Adrenal gland (tissue), 5 donors: ENCODE data around the gene ENKUR.

Experiments
- CTCF ChIP-seq, 6 experiments: fragments of 450-650 bp in 4 of 6; fragments of 200-600 bp in 2 of 6; sonication (generic) in 1 of 6; IDR thresholded peaks; 1 replicate in 5 of 6; 2 replicates in 1 of 6; pipeline versions ENCODE4 v1.5.1 to v1.8.0; 2016 to 2021; ENCODE audit warnings: antibody characterized with exemption in 6 of 6, mild to moderate bottlenecking in 2 of 6, moderate library complexity in 1 of 6
- POLR2A ChIP-seq, 2 donors: fragments of 450-650 bp; IDR thresholded peaks; one replicate each; pipeline ENCODE4 v1.6.1; 2017; ENCODE audit warnings: antibody characterized with exemption in 2 of 2, mild to moderate bottlenecking in 2 of 2, moderate library complexity in 1 of 2
- donor health status: DM: no; HTN: no; CAD: no.

- no peak for TF ChIP-seq CTCF (IDR thresholded peaks at IDR 0.05)
- TF ChIP-seq POLR2A (IDR thresholded peaks at IDR 0.05) = no peak
Observed at GRCh38 chr10:25061125-25061524, 45.2 kb upstream of the ENKUR start.
